Activated T-cell treated with anti-CD3 and anti-CD28 coated beads for 48 hours (primary cell): ENCODE data around the gene ST8SIA5.

Experiments used
- DNase-seq: peaks from one replicate; pipeline ENCODE4 v3.0.0-alpha.2; 2020; ENCODE audit warnings: low read depth

Gene ST8SIA5

DNA sequence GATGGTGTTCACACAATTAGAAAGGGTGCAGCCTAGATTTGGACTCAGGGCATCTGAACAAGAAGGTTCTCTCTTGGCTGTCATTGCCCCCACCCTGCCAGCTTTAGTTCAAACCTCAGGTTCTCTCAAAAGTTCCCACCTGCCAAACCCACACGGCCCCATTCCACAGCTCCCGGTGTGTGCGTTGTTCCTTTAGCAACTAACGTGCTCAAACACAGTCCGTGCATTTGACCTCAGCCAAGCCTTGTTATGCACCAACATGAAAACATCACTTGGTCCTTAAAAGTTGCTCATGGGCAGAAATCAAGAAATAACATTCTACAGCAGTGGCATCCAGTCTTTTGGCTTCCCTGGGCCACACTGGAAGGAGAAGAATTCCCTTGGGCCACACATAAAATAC lies 131.8 kb downstream of the ST8SIA5 start:
- no peak for DNase-seq

DNA sequence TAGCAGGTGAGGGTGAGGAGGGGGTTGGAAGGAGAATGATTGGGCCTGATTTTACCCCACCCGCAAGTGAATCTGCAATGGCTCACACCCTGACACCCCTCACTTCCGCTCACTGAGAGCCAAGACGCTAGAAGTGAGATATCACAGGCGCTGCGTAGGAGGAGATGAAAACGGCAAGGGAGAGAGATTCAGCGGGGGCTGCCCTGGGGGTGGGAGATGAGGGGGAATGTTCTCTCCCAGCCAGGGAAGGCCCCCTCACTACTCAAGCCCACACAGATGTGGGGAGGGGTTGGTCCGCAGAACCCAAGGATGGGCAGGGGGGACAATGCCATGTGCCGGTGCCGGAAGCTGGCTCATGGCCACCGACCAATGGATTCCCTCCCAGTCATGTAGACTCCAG lies 132.7 kb downstream of the ST8SIA5 start:
- DNase-seq = no peak

DNA sequence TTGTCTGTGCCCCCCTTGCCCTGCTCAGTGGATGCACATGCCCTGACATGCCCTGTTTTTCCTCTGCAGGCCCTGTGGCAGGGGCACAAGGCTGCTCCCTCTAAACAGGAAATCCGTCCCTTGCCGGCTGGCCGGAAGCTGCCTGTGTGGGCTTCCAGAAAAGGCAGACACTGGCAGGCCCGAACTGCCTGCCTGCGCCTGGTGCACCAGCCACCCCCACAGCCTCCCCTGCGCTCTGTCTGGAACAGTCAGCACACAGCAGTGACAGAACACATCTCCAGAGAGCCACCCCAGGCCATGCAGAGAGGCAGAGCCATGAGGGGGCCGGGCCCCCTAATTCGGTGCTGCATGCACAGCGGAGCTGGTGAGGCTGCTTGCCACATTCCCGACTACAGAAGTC lies 133.3 kb downstream of the ST8SIA5 start:
- DNase-seq = peak; percentile 17

DNA sequence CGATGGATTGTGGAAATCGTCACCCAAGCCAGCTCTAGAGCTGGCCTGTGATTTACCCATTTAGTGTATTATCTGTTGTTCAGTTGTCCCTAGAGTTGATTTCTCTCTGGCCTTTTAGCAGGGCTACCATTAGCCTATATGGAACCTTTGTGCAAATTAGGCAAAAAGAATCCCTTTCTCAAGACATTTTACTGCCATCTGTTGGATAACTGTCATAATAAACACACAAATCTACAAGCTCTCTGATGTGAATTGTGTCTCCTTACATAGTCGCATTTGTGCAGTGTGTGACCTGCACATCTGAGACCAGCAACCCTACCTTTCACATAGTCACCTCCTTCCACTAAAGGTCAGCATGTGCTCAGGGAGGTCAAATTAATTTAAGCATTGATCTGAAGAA lies 133.9 kb downstream of the ST8SIA5 start:
- DNase-seq = no peak

DNA sequence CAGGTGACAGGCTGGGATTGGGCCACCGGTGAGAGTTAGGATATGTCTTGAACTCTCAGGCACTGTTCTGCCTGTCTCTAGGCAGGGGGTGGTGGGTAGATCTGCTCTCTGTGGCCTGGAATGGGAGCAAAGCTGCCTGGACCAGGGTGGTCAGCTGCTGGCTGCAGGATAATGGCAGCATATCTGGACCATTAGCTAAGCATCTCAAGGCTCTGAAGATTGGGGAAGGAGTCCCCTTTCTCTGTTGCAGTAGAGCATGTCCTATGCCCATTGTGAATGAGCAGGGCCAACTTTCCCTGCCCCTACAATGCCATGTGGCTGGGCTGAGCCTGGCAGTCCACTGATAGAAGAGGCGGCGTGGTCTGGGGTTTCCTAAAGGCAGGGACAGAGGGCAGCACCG lies 134.4 kb downstream of the ST8SIA5 start:
- no peak for DNase-seq

DNA sequence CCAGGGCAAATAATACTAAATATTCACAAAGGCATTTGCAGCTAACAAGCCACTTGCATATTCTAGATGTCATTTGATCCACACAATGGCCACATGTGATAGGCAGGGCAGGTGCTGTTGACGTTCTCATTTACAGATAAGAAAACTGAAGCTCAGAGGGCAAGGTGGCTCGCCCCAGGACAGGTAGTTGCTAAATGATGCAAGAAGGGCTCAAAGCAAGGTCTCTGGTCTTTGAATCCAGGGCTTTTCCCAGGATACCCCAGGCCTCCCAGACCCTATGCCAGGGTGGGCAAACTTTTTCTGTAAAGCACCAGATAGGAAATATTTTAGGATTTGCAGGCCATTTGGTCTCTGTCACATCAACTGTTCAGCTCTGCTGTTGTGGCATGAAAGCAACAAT lies 135.0 kb downstream of the ST8SIA5 start:
- no peak for DNase-seq

DNA sequence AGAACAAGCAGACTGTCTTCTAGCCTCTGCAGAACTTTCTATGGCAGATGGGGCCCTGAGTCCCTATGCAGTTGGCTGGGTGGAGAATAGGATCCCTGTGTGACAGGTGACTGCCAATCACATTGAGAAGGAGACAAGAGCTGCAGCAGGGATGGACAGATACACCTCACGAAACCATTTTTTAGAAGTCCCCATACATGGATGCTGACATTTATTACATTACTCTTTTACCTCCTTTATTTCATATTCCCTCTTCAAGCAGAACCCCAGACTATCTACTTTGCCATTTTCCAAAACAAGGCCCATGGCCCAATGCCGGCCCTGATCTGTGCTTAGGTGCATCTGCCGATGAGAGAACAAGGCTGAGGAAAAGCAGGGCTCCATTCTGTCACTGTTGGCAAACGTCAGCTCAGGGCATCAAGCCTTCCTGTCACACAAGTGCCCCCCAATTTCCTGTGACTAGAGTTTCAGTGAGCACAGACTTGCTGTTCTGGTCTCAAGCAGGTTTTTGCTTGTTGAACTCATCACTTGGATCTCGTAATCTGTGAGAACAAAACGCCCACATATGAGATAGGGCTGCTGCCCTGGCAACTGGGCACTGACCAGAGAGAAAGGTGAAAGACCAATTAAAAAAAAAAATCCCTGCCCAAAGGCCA lies 135.6 kb downstream of the ST8SIA5 start:
- no peak for DNase-seq

DNA sequence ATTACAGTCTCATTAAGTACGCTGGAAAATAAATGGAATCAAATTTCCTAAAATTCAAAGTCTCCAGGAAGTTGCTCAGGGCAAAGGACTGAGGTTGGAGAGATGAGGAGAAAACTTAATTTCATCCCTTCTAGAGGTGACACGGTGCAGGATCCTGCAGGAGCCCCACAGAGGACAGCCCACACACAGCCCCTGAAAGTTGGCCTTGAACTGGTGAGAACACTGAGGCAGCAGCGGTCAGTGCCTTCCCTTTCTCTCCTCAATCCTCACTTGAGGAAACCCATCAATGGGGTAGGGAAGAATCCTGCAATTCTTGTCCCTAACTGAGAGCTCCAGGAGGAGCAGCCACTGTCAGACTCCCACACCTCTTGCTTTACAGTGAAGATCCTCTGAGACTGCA lies 137.3 kb downstream of the ST8SIA5 start:
- DNase-seq = no peak
